ENCODE results near the gene BNC2. TPM values are rescaled to one million over a fixed set of nuclear protein-coding genes. Genes with fewer than 3 reads are reported as not detected.

BNC2 gene
- total RNA-seq, 1 experiment from 2014 or later = 11.7 TPM

GRCh38 chr9:16825971-16826625, 44.4 kb downstream of the BNC2 start:
- H3K36me3 ChIP-seq (ENCODE audit: low read depth, low read length) = no peaks in the 10 kb centered on the region
- 0 out of 2 replicates have a peak overlapping the region, but pooled peaks have one; percentile 34 for H3K4me2 ChIP-seq (ENCODE audit: low read length)
- peaks cover 33% of the 10 kb centered on the region for H3K4me1 ChIP-seq (ENCODE audit: insufficient read depth, low read length)
- no peak overlapping the region for H3K4me3 ChIP-seq (ENCODE audit: low read length)
- no peaks in the 10 kb centered on the region for H3K79me2 ChIP-seq (ENCODE audit: low read length)
- DNase-seq = peak; percentile 20
- POLR2A ChIA-PET (ENCODE audit: unreplicated experiment) = interaction anchor here (0.6 kb wide), 1 partner anchor 426 kb away, joined by 14 read pairs; no protein-coding TSS in a partner anchor
- no peak overlapping the region for H2AFZ ChIP-seq (ENCODE audit: low read length)
- TF ChIP-seq EZH2phosphoT487 (IDR thresholded peaks at IDR 0.05; ENCODE audit: borderline replicate concordance, low read length) (no peak), EZH2 (IDR thresholded peaks at IDR 0.05; ENCODE audit: low read length, unreplicated experiment) (no peak), CTCF (conservative IDR thresholded peaks at IDR 0.05; ENCODE audit: low read depth, low read length) (no peak)
- no peaks in the 10 kb centered on the region for H3K9me3 ChIP-seq (ENCODE audit: low read length)
- no peaks in the 10 kb centered on the region for H3K27me3 ChIP-seq (ENCODE audit: low read length)
- CTCF ChIA-PET = no interaction called here
- no TSS peak for BruUV-seq (replicated peaks)
- ATAC-seq = no peak
- no peaks in the 10 kb centered on the region for H4K20me1 ChIP-seq (ENCODE audit: low read length)
- no peak overlapping the region for H3K27ac ChIP-seq (ENCODE audit: low read length)
- no peak overlapping the region for H3K9ac ChIP-seq (ENCODE audit: low read length)
- H3F3A ChIP-seq (ENCODE audit: low read length, unreplicated experiment) = no peaks in the 10 kb centered on the region
- intact Hi-C loops (cut with micrococcal nuclease) = loop anchor here (2.0 kb wide), 2 partner anchors 45 to 99 kb away; partner anchors contain the start of gene BNC2
- H3K9me2 ChIP-seq (replicated peaks; ENCODE audit: low read length) = no peaks in the 10 kb centered on the region

GRCh38 chr9:16825331-16825725, 45.1 kb downstream of the BNC2 start:
- ATAC-seq (no peak), DNase-seq (no peak)
- ChIA-PET POLR2A (ENCODE audit: unreplicated experiment) (no interaction called here), CTCF (no interaction called here)
- intact Hi-C loops (cut with micrococcal nuclease) = loop anchor here (2.0 kb wide), 2 partner anchors 45 to 99 kb away; partner anchors contain the start of gene BNC2
- H3K4me3 ChIP-seq (ENCODE audit: low read length) = no peak overlapping the region
- no peaks in the 10 kb centered on the region for H3K9me3 ChIP-seq (ENCODE audit: low read length)
- H3F3A ChIP-seq (ENCODE audit: low read length, unreplicated experiment) = no peaks in the 10 kb centered on the region
- H2AFZ ChIP-seq (ENCODE audit: low read length) = no peak overlapping the region
- no peak for TF ChIP-seq EZH2phosphoT487 (IDR thresholded peaks at IDR 0.05; ENCODE audit: borderline replicate concordance, low read length)
- TF ChIP-seq CTCF (conservative IDR thresholded peaks at IDR 0.05; ENCODE audit: low read depth, low read length) = no peak
- TF ChIP-seq EZH2 (IDR thresholded peaks at IDR 0.05; ENCODE audit: low read length, unreplicated experiment) = no peak
- peaks cover 33% of the 10 kb centered on the region for H3K4me1 ChIP-seq (ENCODE audit: insufficient read depth, low read length)
- no peaks in the 10 kb centered on the region for H3K36me3 ChIP-seq (ENCODE audit: low read depth, low read length)
- H3K79me2 ChIP-seq (ENCODE audit: low read length) = no peaks in the 10 kb centered on the region
- H3K4me2 ChIP-seq (ENCODE audit: low read length) = peak overlapping the region; percentile 34
- H3K27ac ChIP-seq (ENCODE audit: low read length) = no peak overlapping the region
- no TSS peak for BruUV-seq (replicated peaks)
- no peak overlapping the region for H3K9ac ChIP-seq (ENCODE audit: low read length)
- no peaks in the 10 kb centered on the region for H3K9me2 ChIP-seq (replicated peaks; ENCODE audit: low read length)
- H3K27me3 ChIP-seq (ENCODE audit: low read length) = no peaks in the 10 kb centered on the region
- no peaks in the 10 kb centered on the region for H4K20me1 ChIP-seq (ENCODE audit: low read length)
